Measurements from ENCODE around the gene C12orf50. TPM values are rescaled to one million over a fixed set of nuclear protein-coding genes. Genes with fewer than 3 reads are reported as not detected.

C12orf50 gene
- total and polyA plus RNA-seq, 2 of the 13 experiments (the other 11 are each of a cell fraction or from before 2014, with no cell fraction given): not detected

- TF ChIP-seq ZNF775 (CRISPR knock-in tag; IDR thresholded peaks at IDR 0.05; ENCODE audit: borderline replicate concordance) (no peak), ZNF552 (CRISPR knock-in tag; IDR thresholded peaks at IDR 0.05; ENCODE audit: borderline replicate concordance) (0 out of 2 replicates have a peak, but pooled peaks have one; percentile 56), ZNF251 (CRISPR knock-in tag; IDR thresholded peaks at IDR 0.05) (no peak), ZNF17 (CRISPR knock-in tag; IDR thresholded peaks at IDR 0.05) (no peak), MTA3 (CRISPR knock-in tag; IDR thresholded peaks at IDR 0.05) (no peak), BHLHE40 (IDR thresholded peaks at IDR 0.05; ENCODE audit: low read length) (peak; percentile 40; the same call in 1 of the 2 replicates), ARID4A (CRISPR knock-in tag; IDR thresholded peaks at IDR 0.05; ENCODE audit: borderline replicate concordance) (peak; percentile 91), REPIN1 (CRISPR knock-in tag; IDR thresholded peaks at IDR 0.05; ENCODE audit: borderline replicate concordance, low read depth) (no peak), HMGXB4 (CRISPR knock-in tag; IDR thresholded peaks at IDR 0.05; ENCODE audit: borderline replicate concordance in 1 of 2, low read depth in 1 of 2) (peak; percentile 69 to 70; a peak in 2 of 4 replicates), HHEX (CRISPR knock-in tag; IDR thresholded peaks at IDR 0.05) (no peak), EED (CRISPR knock-in tag; IDR thresholded peaks at IDR 0.05) (peak; percentile 93), ZC3H13 (CRISPR knock-in tag; IDR thresholded peaks at IDR 0.05) (peak; percentile 66; the same call in 1 of the 2 replicates), STAT6 (CRISPR knock-in tag; IDR thresholded peaks at IDR 0.05; ENCODE audit: borderline replicate concordance) (no peak), BCL3 (CRISPR knock-in tag; IDR thresholded peaks at IDR 0.05) (peak; percentile 88), ZNF280B (CRISPR knock-in tag; IDR thresholded peaks at IDR 0.05; ENCODE audit: borderline replicate concordance) (peak; percentile 94), FOXK2 (IDR thresholded peaks at IDR 0.05) (no peak), KLF11 (CRISPR knock-in tag; IDR thresholded peaks at IDR 0.05) (0 out of 2 replicates have a peak, but pooled peaks have one; percentile 72)
These were observed 6.2 kb upstream of the C12orf50 start (continued) for GRCh38 chr12:88035271-88035906.
